ENCODE results near the gene KDM6A. TPM values are rescaled to one million over a fixed set of nuclear protein-coding genes. Genes with fewer than 3 reads are reported as not detected.

Gene KDM6A
- total and polyA plus RNA-seq, 2 of the 13 experiments (the other 11 are each of a cell fraction or from before 2014, with no cell fraction given): 16.7 to 18.2 TPM

GRCh38 chrX:45007598-45007997 lies 134.6 kb downstream of the KDM6A start (continued):
- TF ChIP-seq GPN1 (CRISPR knock-in tag; IDR thresholded peaks at IDR 0.05; ENCODE audit: borderline replicate concordance): no peak
- no peak for TF ChIP-seq POLR2AphosphoS2 (IDR thresholded peaks at IDR 0.05; ENCODE audit: low read depth, low read length)
- no peak for TF ChIP-seq ZNF275 (CRISPR knock-in tag; IDR thresholded peaks at IDR 0.05; ENCODE audit: borderline replicate concordance)
- TF ChIP-seq ZNF121 (CRISPR knock-in tag; IDR thresholded peaks at IDR 0.05): no peak
- no peak for TF ChIP-seq NR2F1 (CRISPR knock-in tag; IDR thresholded peaks at IDR 0.05)
- no peak for TF ChIP-seq ARNT (IDR thresholded peaks at IDR 0.05)
- no peak for TF ChIP-seq HNF1B (CRISPR knock-in tag; IDR thresholded peaks at IDR 0.05)

GRCh38 chrX:45009371-45010000 lies 136.5 kb downstream of the KDM6A start:
- Histone ChIP-seq H3K9ac (ENCODE audit: insufficient read depth, low read depth, low read length) (no peak overlapping the region), H3K79me2 (ENCODE audit: insufficient read depth, low read length) (peaks cover 18% of the 10 kb centered on the region), H2AFZ (ENCODE audit: low read length) (no peak overlapping the region), H3K4me3 (replicated peaks in 1 of 3; ENCODE audit: insufficient read depth in 1 of 3, low read depth in 2 of 3, low read length in 3 of 3) (no peak overlapping the region), H3K9me3 (ENCODE audit: low read length) (no peaks in the 10 kb centered on the region), H3K4me1 (ENCODE audit: insufficient read depth, low read length) (no peaks in the 10 kb centered on the region), H3K27me3 (ENCODE audit: control insufficient read depth in 1 of 2, insufficient read depth in 2 of 2, low read length in 2 of 2) (no peaks in the 10 kb centered on the region), H3K4me2 (ENCODE audit: low read depth, low read length) (no peak overlapping the region), H3K36me3 (replicated peaks in 1 of 2; ENCODE audit: control insufficient read depth in 1 of 2, insufficient read depth in 2 of 2, low read length in 2 of 2) (no peaks in the 10 kb centered on the region), H3K27ac (ENCODE audit: extremely low read length, insufficient read depth, low read length) (no peak overlapping the region), H4K20me1 (ENCODE audit: insufficient read depth, low read length) (no peaks in the 10 kb centered on the region)
- in situ Hi-C loops (cut with HindIII; ENCODE audit: extremely low pct_ligation_motif_present, low pct_unique_long_range_greater_than_20kb) (no loop called here), intact Hi-C loops (cut with micrococcal nuclease; ENCODE audit: unreplicated experiment) (no loop called here)
- DNase-seq (ENCODE audit: low spot score) (no peak), ATAC-seq (no peak), FAIRE-seq (no peak)
- no peak for TF ChIP-seq ZNF3 (CRISPR knock-in tag; IDR thresholded peaks at IDR 0.05)
- TF ChIP-seq SP4 (CRISPR knock-in tag; IDR thresholded peaks at IDR 0.05): no peak
- no peak for TF ChIP-seq ZNF275 (CRISPR knock-in tag; IDR thresholded peaks at IDR 0.05; ENCODE audit: borderline replicate concordance)
- TF ChIP-seq HBP1 (CRISPR knock-in tag; IDR thresholded peaks at IDR 0.05; ENCODE audit: low read depth): no peak
- no peak for TF ChIP-seq ZNF543 (CRISPR knock-in tag; IDR thresholded peaks at IDR 0.05)
- TF ChIP-seq ZFP90 (CRISPR knock-in tag; IDR thresholded peaks at IDR 0.05; ENCODE audit: borderline replicate concordance): no peak
- POLR2A ChIA-PET: no interaction called here
- BruUV-seq (replicated peaks): no TSS peak
- CTCF ChIA-PET (ENCODE audit: low intra/inter-chr PET ratio, low total read pairs): no interaction called here
- 98% methylated on average over 3 of the region's 3 CpGs for WGBS (ENCODE audit: low lambda C conversion rate)
